Gastroesophageal sphincter (tissue), 4 donors: ENCODE measurements around the gene ACSF3. TPM values are rescaled to one million over a fixed set of nuclear protein-coding genes. Genes with fewer than 3 reads are reported as not detected.
"Not testable (repeated sequence)": the region's sequence is repeated elsewhere in the genome, so short reads cannot be mapped to it uniquely, and the experiment has no call there.

Source experiments
- ATAC-seq: fragments of 150-250 bp; one replicate; pipeline ENCODE4 v1.9.1; 2016; ENCODE audit warnings: mild to moderate bottlenecking, moderate library complexity
- H3K27ac ChIP-seq, 4 donors: fragments of 200-600 bp; sonication (generic) in 3 of 4; 1 replicate in 3 of 4; 2 replicates in 1 of 4; pipeline ENCODE4 v1.5.1; 2016 to 2019
- H3K27me3 ChIP-seq: fragments of 200-600 bp; sonication (generic); one replicate; pipeline ENCODE4 v1.5.1; 2019
- H3K36me3 ChIP-seq, 2 donors: fragments of 200-600 bp; sonication (generic); one replicate each; pipeline ENCODE4 v1.5.1; 2019; ENCODE audit warnings: control low read depth in 1 of 2
- H3K4me1 ChIP-seq, 3 donors: fragments of 200-600 bp; sonication (generic); 1 replicate in 2 of 3; 2 replicates in 1 of 3; pipeline ENCODE4 v1.5.1; 2016 to 2019; ENCODE audit warnings: control low read depth in 2 of 3
- H3K4me3 ChIP-seq, 2 donors: fragments of 200-600 bp; sonication (generic); one replicate each; pipeline ENCODE4 v1.5.1; 2019; ENCODE audit warnings: mild to moderate bottlenecking in 1 of 2, moderate library complexity in 1 of 2
- H3K9me3 ChIP-seq, 3 donors: fragments of 200-600 bp; sonication (generic); one replicate each; pipeline ENCODE4 v1.5.1; 2017 to 2019; ENCODE audit warnings: control low read depth in 2 of 3
- CTCF ChIP-seq, 4 experiments: fragments of 200-600 bp in 2 of 4; fragments of 450-650 bp in 2 of 4; sonication (generic) in 1 of 4; IDR thresholded peaks; one replicate each; pipeline ENCODE4 v1.5.1; 2017 to 2019; ENCODE audit warnings: antibody characterized with exemption in 4 of 4, mild to moderate bottlenecking in 2 of 4, moderate library complexity in 2 of 4
- EP300 ChIP-seq: sonication (generic); formaldehyde crosslinking; IDR thresholded peaks from one replicate; pipeline ENCODE4 v1.6.1; 2017; ENCODE audit warnings: antibody characterized with exemption, mild to moderate bottlenecking
- POLR2A ChIP-seq, 2 donors: fragments of 450-650 bp; IDR thresholded peaks; one replicate each; pipeline ENCODE4 v1.6.1; 2017; ENCODE audit warnings: antibody characterized with exemption in 2 of 2, mild to moderate bottlenecking in 2 of 2, moderate library complexity in 1 of 2
- POLR2AphosphoS5 ChIP-seq: sonication (generic); formaldehyde crosslinking; IDR thresholded peaks from one replicate; pipeline ENCODE4 v1.6.1; 2017; ENCODE audit warnings: antibody characterized with exemption
- WGBS, 2 donors: methylation state at CpG; one replicate each; pipeline ENCODE4 v1.1.5; 2018; ENCODE audit warnings: low coverage in 1 of 2; 5-methylcytosine and 5-hydroxymethylcytosine counted together
- total RNA-seq, 4 donors: library from RNA; depleted of rRNA; stranded (reverse); fragments of >200 nt; gene quantifications; one replicate each; pipeline ENCODE4 v1.1.0, GENCODE V29; 2016

The ACSF3 gene
- total RNA-seq, 4 donors from 2014 or later, result 14.5 to 33.8 (median 28.8) TPM

- peak; percentile 13 for ATAC-seq
Observed at GRCh38 chr16:89184933-89185794, 91.5 kb downstream of the ACSF3 start.

DNA sequence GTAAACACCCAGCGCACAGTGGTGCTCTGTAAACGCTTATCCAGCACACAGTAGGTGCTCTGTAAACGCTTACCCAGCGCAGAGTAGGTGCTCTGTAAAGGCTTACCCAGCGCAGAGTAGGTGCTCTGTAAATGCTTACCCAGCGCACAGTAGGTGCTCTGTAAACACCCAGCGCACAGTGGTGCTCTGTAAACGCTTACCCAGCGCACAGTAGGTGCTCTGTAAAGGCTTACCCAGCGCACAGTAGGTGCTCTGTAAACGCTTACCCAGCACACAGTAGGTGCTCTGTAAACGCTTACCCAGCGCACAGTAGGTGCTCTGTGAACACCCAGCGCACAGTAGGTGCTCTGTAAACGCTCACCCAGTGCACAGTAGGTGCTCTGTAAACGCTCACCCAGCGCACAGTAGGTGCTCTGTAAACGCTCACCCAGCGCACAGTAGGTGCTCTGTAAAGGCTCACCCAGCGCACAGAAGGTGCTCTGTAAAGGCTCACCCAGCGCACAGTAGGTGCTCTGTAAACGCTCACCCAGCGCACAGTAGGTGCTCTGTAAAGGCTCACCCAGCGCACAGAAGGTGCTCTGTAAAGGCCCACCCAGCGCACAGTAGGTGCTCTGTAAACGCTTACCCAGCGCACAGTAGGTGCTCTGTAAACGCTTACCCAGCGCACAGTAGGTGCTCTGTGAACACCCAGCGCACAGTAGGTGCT lies 92.4 kb downstream of the ACSF3 start:
- not testable (repeated sequence) for H3K36me3 ChIP-seq, ATAC-seq, H3K4me3 ChIP-seq, H3K9me3 ChIP-seq, H3K27ac ChIP-seq, H3K4me1 ChIP-seq
- H3K27me3 ChIP-seq, result peaks cover 27% of the 10 kb centered on the region
- whole genome bisulfite sequencing, 2 donors, result 83% methylated on average over 6 of the region's 30 CpGs; no CpG with 5 or more reads in 1 of the 2 donors

More at GRCh38 chr16:89184933-89185794, 91.5 kb downstream of the ACSF3 start:
- peaks cover 33% of the 10 kb centered on the region for H3K27me3 ChIP-seq
- no peaks in the 10 kb centered on the region for H3K4me1 ChIP-seq
- H3K4me3 ChIP-seq, result no peak overlapping the region
- H3K9me3 ChIP-seq, result no peaks in the 10 kb centered on the region
- H3K36me3 ChIP-seq, result no peaks in the 10 kb centered on the region
- TF ChIP-seq EP300 (no peak), CTCF (IDR thresholded peaks at IDR 0.05) (no peak), POLR2AphosphoS5 (no peak), POLR2A (IDR thresholded peaks at IDR 0.05) (no peak)
- 40 to 69% methylated on average over 1 to 12 of the region's 48 CpGs for WGBS, 2 donors
- H3K27ac ChIP-seq, result no peak overlapping the region

DNA sequence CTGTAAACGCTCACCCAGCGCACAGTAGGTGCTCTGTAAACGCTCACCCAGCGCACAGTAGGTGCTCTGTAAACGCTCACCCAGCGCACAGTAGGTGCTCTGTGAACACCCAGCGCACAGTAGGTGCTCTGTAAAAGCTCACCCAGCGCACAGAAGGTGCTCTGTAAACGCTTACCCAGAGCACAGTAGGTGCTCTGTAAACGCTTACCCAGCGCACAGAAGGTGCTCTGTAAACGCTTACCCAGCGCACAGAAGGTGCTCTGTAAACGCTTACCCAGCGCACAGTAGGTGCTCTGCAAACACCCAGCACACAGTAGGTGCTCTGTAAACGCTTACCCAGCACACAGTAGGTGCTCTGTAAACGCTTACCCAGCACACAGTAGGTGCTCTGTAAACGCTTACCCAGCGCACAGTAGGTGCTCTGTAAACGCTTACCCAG lies 93.0 kb downstream of the ACSF3 start:
- not testable (repeated sequence) for H3K4me1 ChIP-seq, ATAC-seq, H3K27ac ChIP-seq, H3K9me3 ChIP-seq, H3K36me3 ChIP-seq, H3K4me3 ChIP-seq
- 83 to 90% methylated on average over 11 to 12 of the region's 20 CpGs for WGBS, 2 donors
- peaks cover 27% of the 10 kb centered on the region for H3K27me3 ChIP-seq

GRCh38 chr16:89187032-89187769 lies 93.5 kb downstream of the ACSF3 start:
- Histone ChIP-seq H3K27ac (no peak overlapping the region), H3K4me3 (no peak overlapping the region), H3K36me3 (no peaks in the 10 kb centered on the region), H3K27me3 (peaks cover 28% of the 10 kb centered on the region), H3K9me3 (no peaks in the 10 kb centered on the region), H3K4me1 (peaks cover 0 to 10% (median 6%) of the 10 kb centered on the region in 3 donors)
- no peak for TF ChIP-seq POLR2A (IDR thresholded peaks at IDR 0.05)
- TF ChIP-seq EP300, result no peak
- TF ChIP-seq POLR2AphosphoS5, result no peak
- no peak for TF ChIP-seq CTCF (IDR thresholded peaks at IDR 0.05)
- ATAC-seq, result no peak
- WGBS, 2 donors, result 30 to 87% methylated on average over 2 to 3 of the region's 19 CpGs

DNA sequence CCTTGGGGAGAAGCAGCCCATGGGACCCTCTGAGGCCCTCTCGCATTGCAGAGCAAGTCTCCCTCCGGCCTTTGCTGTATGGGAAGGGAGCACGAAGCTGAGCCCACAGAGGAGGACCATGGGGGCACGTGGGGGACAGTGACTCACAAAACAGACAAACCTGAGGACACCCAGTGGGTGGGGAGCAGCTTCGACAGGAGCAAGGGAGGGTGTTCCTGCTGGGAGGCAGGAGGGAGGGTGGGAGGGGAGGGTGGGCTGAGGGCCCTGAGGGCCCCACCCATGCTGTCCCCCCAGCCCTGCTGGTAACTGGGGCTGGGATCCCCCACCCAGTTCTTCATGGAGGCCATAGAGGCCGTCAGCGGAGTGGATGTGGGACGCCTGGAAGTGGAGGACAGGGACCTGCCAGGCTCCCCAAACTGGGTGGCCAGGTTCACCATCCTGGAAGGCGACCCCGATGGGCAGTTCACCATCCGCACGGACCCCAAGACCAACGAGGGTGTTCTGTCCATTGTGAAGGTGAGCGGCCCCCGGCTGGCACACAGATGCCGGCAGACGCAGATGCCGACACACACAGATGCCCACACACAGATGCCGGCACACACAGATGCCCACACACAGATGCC lies 94.2 kb downstream of the ACSF3 start:
- 60% methylated on average over 1 of the region's 19 CpGs; no CpG with 5 or more reads in 1 of the 2 donors for WGBS, 2 donors
- Histone ChIP-seq H3K4me3 (no peak overlapping the region), H3K27ac (no peak overlapping the region), H3K27me3 (peaks cover 22% of the 10 kb centered on the region), H3K36me3 (no peaks in the 10 kb centered on the region), H3K4me1 (peaks cover 0 to 12% (median 6%) of the 10 kb centered on the region in 3 donors), H3K9me3 (no peaks in the 10 kb centered on the region)
- TF ChIP-seq POLR2AphosphoS5 (no peak), EP300 (no peak), CTCF (IDR thresholded peaks at IDR 0.05) (no peak), POLR2A (IDR thresholded peaks at IDR 0.05) (no peak)
- no peak for ATAC-seq

DNA sequence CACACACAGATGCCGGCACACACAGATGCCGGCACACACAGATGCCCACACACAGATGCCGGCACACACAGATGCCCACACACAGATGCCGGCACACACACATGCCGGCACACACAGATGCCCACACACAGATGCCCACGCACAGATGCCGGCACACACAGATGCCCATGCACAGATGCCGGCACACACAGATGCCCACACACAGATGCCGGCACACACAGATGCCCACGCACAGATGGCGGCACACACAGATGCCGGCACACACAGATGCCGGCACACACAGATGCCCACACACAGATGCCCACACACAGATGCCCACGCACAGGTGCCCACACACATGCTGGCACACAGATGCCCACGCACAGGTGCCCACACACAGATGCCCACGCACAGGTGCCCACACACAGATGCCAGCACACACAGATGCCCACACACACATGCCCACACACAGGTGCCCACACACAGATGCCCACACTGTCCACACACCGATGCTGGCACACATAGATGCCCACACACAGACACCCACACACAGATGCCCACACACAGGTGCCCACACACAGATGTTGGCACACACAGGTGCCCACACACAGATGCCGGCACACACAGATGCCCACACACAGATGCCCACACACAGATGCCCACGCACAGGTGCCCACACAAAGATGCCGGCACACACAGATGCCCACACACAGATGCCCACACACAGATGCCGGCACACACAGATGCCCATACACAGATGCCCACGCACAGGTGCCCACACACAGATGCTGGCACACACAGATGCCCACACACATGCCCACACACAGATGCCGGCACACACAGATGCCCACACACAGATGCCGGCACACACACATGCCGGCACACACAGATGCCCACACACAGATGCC lies 95.1 kb downstream of the ACSF3 start:
- H3K27ac ChIP-seq, H3K36me3 ChIP-seq, ATAC-seq, H3K9me3 ChIP-seq, H3K4me3 ChIP-seq: not testable (repeated sequence)
- WGBS, 2 donors, result 81% methylated on average over 6 of the region's 25 CpGs; no CpG with 5 or more reads in 1 of the 2 donors
- Histone ChIP-seq H3K27me3 (peaks cover 15% of the 10 kb centered on the region), H3K4me1 (peaks cover 0 to 19% (median 6%) of the 10 kb centered on the region in 3 donors)
